HEK293T (cell line): ENCODE data around the gene PKNOX2.

ENCODE experiments used
- CTCF ChIA-PET: fragments of 350-600 bp; formaldehyde crosslinking; extraction: SDS; loops from one replicate; lab custom pipeline; 2021; ENCODE audit warnings: antibody characterized with exemption, inconsistent platforms; lab: Yijun Ruan, JAX
- POLR2A ChIA-PET: fragments of 350-600 bp; formaldehyde crosslinking; extraction: SDS; loops from one replicate; lab custom pipeline; 2020; ENCODE audit warnings: antibody characterized with exemption, inconsistent platforms; lab: Yijun Ruan, JAX
- DNase-seq: peaks from one replicate; pipeline ENCODE4 v3.0.0; 2012; ENCODE audit warnings: mixed read lengths; ENCODE audit errors: extremely low spot score
- ARNT ChIP-seq: fragments of 450-650 bp; IDR thresholded peaks from 2 replicates; pipeline ENCODE4 v1.6.1; 2017; ENCODE audit warnings: mild to moderate bottlenecking
- BHLHE40 ChIP-seq: fragments of 450-650 bp; IDR thresholded peaks from 2 replicates; pipeline ENCODE4 v1.6.1; 2016; ENCODE audit warnings: mild to moderate bottlenecking, moderate library complexity, borderline replicate concordance
- CTBP1 ChIP-seq: fragments of 450-650 bp; IDR thresholded peaks from 2 replicates; pipeline ENCODE4 v1.6.1; 2016; ENCODE audit warnings: borderline replicate concordance
- ELF4 ChIP-seq: fragments of 450-650 bp; IDR thresholded peaks from 2 replicates; pipeline ENCODE4 v1.6.1; 2017; ENCODE audit warnings: antibody characterized with exemption
- FOXA1 ChIP-seq: fragments of 450-650 bp; IDR thresholded peaks from 2 replicates; pipeline ENCODE4 v1.6.1; 2016; ENCODE audit warnings: mild to moderate bottlenecking
- FOXK2 ChIP-seq: fragments of 450-650 bp; IDR thresholded peaks from 2 replicates; pipeline ENCODE4 v1.6.1; 2016; ENCODE audit warnings: mild to moderate bottlenecking
- FOXM1 ChIP-seq: fragments of 450-650 bp; IDR thresholded peaks from 2 replicates; pipeline ENCODE4 v1.6.1; 2017; ENCODE audit warnings: mild to moderate bottlenecking, borderline replicate concordance
- HDGF ChIP-seq: fragments of 450-650 bp; IDR thresholded peaks from 2 replicates; pipeline ENCODE4 v1.6.1; 2017; ENCODE audit warnings: antibody characterized with exemption, borderline replicate concordance
- L3MBTL2 ChIP-seq: fragments of 450-650 bp; conservative IDR thresholded peaks from 2 replicates; pipeline ENCODE4 v1.6.1; 2016; ENCODE audit warnings: mild to moderate bottlenecking
- LEF1 ChIP-seq: fragments of 450-650 bp; IDR thresholded peaks from 2 replicates; pipeline ENCODE4 v1.6.1; 2017; ENCODE audit warnings: mild to moderate bottlenecking, borderline replicate concordance
- NFRKB ChIP-seq: fragments of 450-650 bp; IDR thresholded peaks from 2 replicates; pipeline ENCODE4 v1.6.1; 2016; ENCODE audit warnings: mild to moderate bottlenecking, moderate library complexity
- SP1 ChIP-seq: fragments of 450-650 bp; IDR thresholded peaks from 2 replicates; pipeline ENCODE4 v1.6.1; 2017
- SUZ12 ChIP-seq: fragments of 450-650 bp; IDR thresholded peaks from 2 replicates; pipeline ENCODE4 v1.6.1; 2016; ENCODE audit warnings: mild to moderate bottlenecking
- TARDBP ChIP-seq: fragments of 450-650 bp; IDR thresholded peaks from 2 replicates; pipeline ENCODE4 v1.6.1; 2016
- ZNF384 ChIP-seq: fragments of 450-650 bp; IDR thresholded peaks from 2 replicates; pipeline ENCODE4 v1.6.1; 2016
- TF ChIP-seq, protein P1 (sequence below): fragments of 450-650 bp; IDR thresholded peaks from 2 replicates; pipeline ENCODE4 v1.6.1; 2016

The PKNOX2 gene

DNA sequence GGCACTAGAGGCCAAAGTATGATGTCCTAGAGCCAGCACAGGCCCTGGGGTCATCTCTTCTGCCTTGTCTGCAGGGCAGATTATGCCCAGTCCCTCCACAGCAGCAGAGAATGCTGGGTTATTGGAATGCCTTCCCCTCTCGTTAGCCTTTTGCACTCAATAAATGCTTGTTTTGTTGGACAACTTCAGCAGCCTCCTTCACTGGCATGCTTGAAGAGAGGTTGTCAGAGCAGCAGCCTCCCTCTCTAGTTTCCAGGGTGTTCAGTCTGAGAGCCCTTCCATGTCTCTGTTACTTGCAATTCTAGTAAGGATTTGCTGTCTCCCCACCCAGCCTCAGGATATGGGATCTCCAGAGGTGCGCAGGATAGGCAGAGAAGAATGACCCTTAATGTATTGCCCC, 82.9 kb downstream of the PKNOX2 start:
- POLR2A ChIA-PET: no interaction called here
- TF ChIP-seq, protein P1, sequence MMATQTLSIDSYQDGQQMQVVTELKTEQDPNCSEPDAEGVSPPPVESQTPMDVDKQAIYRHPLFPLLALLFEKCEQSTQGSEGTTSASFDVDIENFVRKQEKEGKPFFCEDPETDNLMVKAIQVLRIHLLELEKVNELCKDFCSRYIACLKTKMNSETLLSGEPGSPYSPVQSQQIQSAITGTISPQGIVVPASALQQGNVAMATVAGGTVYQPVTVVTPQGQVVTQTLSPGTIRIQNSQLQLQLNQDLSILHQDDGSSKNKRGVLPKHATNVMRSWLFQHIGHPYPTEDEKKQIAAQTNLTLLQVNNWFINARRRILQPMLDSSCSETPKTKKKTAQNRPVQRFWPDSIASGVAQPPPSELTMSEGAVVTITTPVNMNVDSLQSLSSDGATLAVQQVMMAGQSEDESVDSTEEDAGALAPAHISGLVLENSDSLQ: no peak
- TF ChIP-seq FOXK2 (no peak), TARDBP (no peak), SP1 (no peak), FOXM1 (no peak), CTBP1 (no peak), LEF1 (no peak), BHLHE40 (no peak), ARNT (no peak), HDGF (no peak), SUZ12 (no peak), ELF4 (no peak), FOXA1 (no peak), ZNF384 (no peak)
- CTCF ChIA-PET: no interaction called here
- DNase-seq: no peak

GRCh38 chr11:125250318-125251213, 86.0 kb downstream of the PKNOX2 start:
- ChIA-PET CTCF (no interaction called here), POLR2A (no interaction called here)
- TF ChIP-seq TARDBP (no peak), FOXA1 (no peak), L3MBTL2 (no peak), ELF4 (no peak), LEF1 (no peak)
- DNase-seq: no peak

DNA sequence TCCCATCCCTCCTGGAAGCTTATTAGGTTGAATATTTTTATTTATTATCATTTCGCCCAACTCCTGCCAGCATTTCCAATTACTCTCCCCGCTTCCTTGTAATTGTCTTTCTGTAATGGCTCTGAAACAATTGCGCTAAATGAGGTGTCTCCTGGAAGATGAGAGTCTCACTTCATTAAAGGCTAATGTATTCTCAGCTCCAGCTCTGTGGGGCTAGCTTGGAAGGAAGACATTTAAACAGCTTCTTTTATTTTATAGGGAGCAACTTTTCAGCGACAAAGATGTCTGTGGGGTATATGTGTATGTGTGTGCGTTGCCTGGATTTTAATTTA, 86.6 kb downstream of the PKNOX2 start:
- TF ChIP-seq BHLHE40 (no peak), CTBP1 (no peak), FOXM1 (no peak), FOXK2 (no peak), SP1 (no peak), HDGF (no peak), L3MBTL2 (no peak), ZNF384 (no peak), LEF1 (no peak), SUZ12 (no peak)
- TF ChIP-seq, protein P1: no peak
- ChIA-PET CTCF (no interaction called here), POLR2A (no interaction called here)
- DNase-seq: no peak

GRCh38 chr11:125251956-125252355, 87.4 kb downstream of the PKNOX2 start:
- ChIA-PET POLR2A (no interaction called here), CTCF (interaction anchor here (0.7 kb wide), 1 partner anchor 94 kb away, joined by 4 read pairs; no protein-coding TSS in a partner anchor)
- TF ChIP-seq HDGF (no peak), FOXA1 (no peak), LEF1 (no peak)
- no peak for DNase-seq

- POLR2A ChIA-PET: no interaction called here
- CTCF ChIA-PET: no interaction called here
- DNase-seq: no peak
- TF ChIP-seq BHLHE40: no peak
- no peak for TF ChIP-seq HDGF
- TF ChIP-seq SUZ12: no peak
- no peak for TF ChIP-seq CTBP1
- no peak for TF ChIP-seq NFRKB
- no peak for TF ChIP-seq ELF4
- no peak for TF ChIP-seq FOXA1
- TF ChIP-seq FOXK2: no peak
- TF ChIP-seq LEF1: no peak
- TF ChIP-seq, protein P1: no peak
These were observed 88.7 kb downstream of the PKNOX2 start for GRCh38 chr11:125253289-125253688.

DNA sequence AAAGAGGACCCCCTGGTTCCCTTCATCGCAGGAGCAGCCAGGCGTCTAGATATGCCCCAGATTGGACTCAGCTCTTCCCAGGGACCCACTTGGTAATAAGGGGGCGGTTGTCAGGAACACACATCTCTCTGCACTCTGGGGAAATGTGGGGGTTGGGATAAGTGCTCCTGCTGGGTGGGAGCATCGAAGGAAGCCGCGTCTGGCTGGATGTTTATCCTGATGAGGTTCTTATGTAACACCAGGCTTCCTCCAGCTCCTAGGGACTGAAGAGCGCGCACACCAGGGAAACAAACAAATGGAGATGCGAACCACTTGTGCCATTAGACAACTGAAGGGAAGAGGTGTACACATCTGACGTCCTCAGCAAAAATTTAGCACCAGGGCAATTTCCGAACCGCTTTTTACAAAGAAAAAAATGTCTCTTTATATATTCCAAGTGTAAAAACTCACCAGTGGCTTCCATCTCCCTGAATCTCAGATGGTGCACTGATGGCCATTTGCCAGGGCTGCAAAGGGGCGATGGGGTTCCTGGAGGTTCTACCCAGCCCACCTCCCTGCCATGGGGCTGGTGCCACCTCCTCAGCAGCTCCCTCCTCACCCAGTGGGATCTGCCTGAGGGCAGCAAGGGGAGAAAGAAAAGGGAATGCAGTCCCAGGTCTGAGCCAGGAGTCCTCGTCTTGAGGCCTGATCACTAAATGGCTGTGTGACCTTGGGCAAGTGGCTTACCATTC, 89.4 kb downstream of the PKNOX2 start:
- CTCF ChIA-PET: no interaction called here
- no peak for TF ChIP-seq LEF1
- TF ChIP-seq ZNF384: no peak
- no peak for TF ChIP-seq ARNT
- TF ChIP-seq TARDBP: no peak
- no peak for TF ChIP-seq ELF4
- TF ChIP-seq FOXM1: no peak
- no peak for TF ChIP-seq FOXK2
- TF ChIP-seq CTBP1: no peak
- TF ChIP-seq SUZ12: no peak
- TF ChIP-seq, protein P1: no peak
- TF ChIP-seq BHLHE40: no peak
- no peak for TF ChIP-seq NFRKB
- TF ChIP-seq FOXA1: no peak
- TF ChIP-seq HDGF: no peak
- TF ChIP-seq L3MBTL2: no peak
- no peak for TF ChIP-seq SP1
- no peak for DNase-seq
- POLR2A ChIA-PET: no interaction called here
